ENCODE data around the gene IL19.

The IL19 gene, protein sequence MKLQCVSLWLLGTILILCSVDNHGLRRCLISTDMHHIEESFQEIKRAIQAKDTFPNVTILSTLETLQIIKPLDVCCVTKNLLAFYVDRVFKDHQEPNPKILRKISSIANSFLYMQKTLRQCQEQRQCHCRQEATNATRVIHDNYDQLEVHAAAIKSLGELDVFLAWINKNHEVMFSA

DNA sequence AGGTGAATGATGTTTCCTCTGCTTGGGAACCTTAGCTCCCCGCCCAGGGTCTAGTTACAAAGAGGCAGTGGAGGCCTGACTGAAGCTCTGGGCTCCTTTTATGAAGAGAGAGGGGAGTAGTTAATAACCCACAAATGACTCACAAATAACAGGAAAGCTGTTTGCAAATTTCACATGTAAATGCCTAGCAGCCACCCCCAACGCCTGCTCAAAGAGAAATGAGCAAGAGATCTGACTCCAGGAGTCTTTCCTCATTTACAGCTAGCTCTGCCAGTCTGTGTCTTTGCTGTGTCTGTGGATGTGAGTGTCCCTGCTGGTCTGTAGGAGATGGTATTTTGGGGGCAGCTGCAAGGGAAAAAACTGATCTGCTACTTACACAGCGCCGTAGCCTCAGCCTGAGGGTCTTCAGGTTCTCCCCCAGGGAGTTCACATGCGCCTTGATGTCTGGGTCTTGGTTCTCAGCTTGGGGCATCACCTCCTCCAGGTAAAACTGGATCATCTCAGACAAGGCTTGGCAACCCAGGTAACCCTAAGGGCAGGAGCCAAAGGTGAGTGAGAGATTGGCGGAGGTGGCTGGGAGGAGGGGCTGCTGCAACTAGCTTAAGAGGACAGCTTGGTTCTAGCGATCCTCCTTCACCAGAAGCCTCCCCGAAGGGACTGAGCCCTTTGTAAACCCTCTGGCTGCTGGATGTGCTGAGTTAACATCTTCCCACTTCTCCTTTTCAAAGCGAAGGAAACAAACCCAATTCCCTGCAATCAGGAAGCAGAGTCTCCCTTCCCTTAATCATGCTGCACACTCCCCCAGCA, at the start of gene IL19:
IL19 (plus strand) TSS at position 243 of the 807 bp plus-strand sequence. CDS start 65,890 bp downstream, outside the sequence.
- DNase-seq: no peak

DNA sequence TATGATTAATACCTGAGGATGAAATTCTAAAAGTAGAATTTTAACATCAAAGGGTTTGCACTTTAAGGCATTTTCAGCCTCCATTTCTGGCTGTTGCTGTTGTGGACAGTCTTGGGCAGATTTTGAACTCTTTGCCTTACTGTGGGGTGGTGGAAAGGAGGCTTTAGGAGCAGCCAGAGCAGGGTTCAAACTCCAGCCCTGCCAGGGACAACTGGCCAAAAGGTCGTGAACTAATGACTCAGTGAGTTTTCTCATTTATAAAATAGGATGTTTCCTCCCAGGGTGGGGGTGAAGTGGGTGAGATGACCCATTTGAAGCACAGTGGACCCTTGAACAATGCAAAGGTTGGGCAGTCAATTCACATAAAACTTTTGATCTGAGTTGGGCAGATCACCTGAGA, 49.1 kb upstream of the IL19 start:
- no peak for DNase-seq

DNA sequence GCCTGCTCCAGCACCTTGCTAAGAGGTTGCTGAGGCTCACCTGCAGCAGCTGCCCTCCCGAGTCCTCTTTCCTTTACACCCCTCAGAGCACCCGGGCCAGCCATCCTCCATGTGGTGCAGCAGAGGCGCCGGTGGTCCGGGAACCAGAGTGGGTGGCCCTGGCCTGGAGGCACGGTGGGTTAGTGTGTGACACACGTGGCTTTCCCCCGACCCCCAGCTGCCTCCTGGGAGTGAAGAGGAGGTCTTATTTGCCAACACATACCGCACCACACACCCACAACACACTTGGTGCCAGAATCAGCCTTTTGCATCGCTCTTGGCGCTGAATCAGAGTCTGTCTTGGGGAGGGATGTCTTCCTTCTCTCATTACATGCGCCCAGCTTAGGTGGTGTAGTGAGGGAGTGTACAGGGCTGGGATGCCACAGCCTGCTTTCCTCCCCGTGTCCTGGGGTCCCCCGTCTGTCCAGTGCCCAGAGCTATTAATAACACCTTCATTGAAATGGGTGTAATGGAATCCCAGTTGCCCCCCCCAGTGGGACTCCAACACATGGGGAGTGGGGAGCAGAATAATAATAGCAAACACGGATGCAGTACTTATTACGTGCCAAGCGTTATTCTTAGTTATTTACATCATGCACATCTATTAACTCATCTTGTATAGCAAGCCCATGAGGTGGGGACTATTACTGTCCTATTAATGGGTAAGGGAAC, 47.7 kb upstream of the IL19 start:
- no peak for DNase-seq

DNA sequence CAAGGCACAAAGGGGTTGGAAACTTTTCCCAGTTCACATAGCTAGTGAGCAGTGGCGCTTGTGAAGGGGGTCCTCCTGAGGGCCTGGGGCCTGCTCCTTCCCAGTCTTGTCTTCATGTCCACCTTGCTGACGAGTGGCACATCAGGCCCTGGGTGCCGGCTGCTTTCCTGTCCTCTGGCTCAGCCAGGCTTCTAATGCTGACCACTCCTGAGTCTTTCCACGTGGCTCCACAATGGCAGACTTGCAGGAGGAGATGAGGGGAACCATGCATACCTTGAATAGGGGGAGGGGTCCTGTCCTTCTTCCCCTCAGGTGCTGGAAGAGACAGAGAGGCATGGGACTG, 47.1 kb upstream of the IL19 start:
- no peak for DNase-seq

DNA sequence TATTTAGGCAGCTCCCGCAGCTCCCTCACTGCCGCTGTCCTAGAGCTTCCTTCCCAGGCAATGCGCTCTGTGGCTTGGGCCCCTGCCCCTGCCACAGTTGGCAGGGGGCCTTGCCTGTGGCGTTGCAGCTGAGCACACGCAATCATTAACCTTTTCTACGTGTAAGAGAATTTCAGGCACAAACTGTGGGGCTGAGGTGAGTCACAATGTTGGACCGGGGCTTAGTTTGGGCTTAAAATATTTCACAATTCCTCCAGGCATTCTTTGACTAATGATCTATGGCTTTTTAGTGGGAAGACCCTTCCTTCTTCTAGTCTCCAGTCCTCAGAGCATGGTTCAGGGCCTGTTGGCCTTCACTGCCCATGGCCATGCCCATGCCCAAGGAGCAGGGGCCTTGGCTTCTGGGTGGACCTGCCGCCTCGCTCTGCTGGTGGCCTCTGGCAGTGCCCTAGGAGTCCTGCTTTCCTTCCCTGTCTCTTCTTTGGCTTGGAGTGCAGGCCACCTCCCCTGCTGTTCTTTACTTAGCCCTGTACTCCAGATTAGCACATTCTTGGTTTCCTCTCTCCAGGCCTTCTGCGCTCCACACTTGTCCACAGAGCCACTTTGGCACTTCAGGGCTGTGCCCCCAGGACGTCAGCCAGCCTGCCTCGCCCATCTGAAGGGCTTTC, 46.6 kb upstream of the IL19 start:
- DNase-seq: no peak

DNA sequence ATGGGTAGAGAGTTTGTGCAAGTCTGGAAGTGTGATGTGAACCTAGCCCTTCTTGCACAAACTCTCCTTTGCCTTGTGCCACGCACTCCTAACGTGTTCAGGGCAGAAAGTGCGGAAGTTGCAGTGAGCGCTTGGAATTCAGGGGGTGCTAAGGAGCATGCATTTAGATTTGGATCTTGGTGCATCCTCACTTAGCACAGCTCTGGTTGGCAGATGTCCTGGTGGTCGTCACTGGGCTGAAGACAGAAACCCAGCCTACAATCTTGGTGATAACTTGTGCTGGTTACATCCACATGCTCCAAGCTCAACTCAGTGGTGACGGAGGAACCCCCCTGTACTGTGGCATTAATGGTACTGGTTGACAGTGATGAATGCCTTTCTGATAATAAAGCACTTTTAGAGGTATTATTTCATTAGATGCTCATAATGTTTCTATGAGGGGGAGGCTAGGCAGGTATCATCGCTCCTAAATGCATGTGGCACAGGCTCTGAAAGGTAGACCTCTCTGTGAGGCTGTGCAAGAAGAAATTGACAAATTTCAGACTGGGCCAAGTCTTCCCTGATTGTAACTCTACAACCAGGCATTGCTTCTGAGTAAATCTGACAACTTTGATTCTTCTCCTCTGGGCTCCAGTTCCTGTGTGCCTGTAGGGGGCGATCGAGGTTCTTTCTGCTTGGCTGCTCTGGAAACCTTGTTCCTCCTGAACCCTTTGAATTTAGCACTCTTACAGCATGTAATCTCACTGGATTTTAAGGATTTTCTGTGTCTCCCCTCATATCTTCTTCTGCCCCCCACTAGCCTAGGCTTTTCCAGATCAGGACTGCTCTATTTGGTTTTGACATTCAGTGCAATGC, 45.2 kb upstream of the IL19 start:
- peak; percentile 7 for DNase-seq

DNA sequence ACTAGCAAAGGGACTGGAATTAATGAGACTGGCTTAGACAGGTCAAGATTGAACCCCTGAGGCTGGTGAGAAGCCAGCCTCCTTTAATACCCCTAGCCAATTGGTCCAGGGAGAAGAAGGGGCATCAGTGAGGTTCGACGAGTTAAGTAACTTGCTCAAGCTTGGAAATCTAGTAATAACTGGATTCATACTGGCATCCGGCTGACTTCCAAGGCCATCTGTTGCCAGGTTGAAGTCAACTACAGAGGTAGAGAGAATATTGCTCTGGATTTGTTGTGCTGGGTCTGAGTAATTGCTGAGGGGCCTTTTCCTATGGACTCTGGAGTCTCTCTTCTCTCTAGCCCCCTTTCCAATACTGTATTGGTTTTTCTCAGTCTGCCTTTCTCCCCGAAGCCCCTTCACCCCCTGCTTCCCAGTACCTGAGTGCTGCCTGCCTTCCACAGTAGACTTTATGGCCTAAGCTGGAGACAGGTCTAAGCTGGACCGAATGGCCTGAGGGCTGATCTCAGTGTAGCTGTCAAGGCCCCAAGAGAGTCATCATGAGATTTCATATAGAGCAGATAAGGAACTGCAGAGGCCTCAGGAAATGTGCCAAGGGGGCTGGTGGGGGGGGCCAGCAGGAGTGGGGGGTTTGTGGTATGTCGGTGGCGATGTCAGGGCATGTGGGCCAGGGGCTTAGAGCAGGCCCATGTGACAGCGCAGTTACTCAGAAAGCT, 42.4 kb upstream of the IL19 start:
- no peak for DNase-seq

DNA sequence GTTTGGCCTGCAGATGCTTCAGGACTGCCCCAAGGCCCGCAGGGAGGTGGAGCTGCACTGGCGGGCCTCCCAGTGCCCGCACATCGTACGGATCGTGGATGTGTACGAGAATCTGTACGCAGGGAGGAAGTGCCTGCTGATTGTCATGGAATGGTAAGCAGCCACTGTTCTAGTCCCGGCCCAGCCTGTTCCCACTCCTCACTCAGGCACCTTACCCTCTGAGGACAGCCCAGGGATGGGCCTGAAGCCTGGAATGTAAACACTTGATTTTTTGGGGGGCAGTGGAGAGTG, 41.9 kb upstream of the IL19 start:
- no peak for DNase-seq

DNA sequence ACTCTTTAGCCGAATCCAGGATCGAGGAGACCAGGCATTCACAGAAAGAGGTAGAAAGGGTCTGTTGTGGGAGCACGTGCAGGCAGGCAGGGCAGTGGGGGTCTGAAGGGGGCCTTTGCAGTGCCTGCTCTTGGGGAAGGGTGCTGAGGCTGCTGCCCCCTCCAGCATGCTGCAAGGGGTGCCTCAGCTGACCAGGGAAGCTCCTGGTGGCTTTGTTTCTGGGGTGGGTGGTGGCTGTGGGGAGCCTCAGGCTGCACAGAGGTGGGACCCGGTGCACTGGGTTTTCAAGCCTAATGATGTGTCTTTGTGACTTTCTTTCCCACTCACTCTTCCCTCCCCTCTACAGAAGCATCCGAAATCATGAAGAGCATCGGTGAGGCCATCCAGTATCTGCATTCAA, 41.5 kb upstream of the IL19 start:
- DNase-seq: no peak

DNA sequence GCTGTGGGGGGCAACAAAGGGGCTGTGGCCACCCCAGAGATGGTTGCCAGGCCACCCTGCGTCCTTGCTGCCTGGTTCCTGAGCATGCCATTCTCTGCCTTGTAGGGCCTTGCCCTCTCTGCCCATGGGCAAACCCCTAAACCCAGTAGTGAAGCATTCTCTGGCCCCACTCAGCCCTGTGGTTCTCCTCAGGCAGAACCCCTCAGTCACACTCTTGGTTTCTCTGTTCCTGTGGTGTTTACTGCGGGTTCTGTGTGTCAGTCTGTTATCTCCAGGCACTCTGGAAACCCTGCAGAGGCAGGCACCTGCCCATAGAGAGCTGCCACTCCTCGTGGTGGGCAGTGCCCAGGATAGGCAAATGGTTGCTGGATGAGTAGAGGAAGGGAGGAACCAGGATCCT, 41.1 kb upstream of the IL19 start:
- no peak for DNase-seq

DNA sequence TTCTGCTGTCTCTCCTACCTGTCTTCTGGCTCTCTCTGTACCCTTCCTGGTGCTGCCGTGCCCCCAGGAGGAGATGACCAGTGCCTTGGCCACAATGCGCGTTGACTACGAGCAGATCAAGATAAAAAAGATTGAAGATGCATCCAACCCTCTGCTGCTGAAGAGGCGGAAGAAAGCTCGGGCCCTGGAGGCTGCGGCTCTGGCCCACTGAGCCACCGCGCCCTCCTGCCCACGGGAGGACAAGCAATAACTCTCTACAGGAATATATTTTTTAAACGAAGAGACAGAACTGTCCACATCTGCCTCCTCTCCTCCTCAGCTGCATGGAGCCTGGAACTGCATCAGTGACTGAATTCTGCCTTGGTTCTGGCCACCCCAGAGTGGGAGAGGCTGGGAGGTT, 38.1 kb upstream of the IL19 start:
- no peak for DNase-seq

DNA sequence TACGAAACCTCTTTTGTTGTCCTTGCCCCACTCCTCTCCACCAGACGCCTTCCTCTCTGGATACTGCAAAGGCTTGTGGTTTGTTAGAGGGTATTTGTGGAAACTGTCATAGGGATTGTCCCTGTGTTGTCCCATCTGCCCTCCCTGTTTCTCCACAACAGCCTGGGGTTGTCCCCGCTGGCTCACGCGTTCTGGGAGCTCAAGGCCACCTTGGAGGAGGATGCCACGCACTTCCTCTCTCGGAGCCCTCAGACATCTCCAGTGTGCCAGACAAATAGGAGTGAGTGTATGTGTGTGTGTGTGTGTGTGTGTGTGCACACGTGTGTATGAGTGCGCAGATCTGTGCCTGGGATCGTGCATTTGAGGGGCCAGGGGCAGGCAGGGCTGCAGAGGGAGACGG, 37.6 kb upstream of the IL19 start:
- DNase-seq: no peak

DNA sequence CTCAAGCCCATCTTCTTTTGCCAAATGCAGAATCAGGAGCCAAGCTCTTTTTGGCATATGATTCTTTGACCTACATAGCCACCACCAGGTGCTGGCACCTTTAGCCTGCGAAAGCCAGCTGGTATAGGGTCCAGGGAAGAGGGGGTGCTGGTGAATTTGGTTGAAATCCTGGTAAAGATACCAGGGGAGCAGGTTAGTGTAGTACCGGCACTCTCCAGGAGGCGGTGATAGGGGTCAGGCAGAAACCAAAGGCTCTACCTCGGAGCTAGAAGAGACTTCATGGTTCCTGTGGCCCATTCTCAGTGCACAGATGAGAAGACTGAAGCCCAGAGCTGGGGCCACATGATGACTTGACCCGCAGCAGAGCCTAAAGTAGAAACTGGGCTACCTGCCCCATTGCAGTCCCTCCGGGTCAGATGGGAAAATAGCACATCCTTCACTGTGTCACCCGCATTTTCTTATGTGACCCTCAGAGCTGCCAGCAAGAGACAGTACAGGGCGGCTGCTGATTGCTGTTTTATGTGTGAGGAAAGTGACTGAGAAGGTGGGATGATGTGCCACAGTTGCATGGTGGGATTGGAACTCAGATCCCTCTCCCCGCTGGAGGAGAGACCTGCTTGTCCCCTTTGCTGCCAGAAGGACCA, 36.0 kb upstream of the IL19 start:
- DNase-seq: peak; percentile 7

DNA sequence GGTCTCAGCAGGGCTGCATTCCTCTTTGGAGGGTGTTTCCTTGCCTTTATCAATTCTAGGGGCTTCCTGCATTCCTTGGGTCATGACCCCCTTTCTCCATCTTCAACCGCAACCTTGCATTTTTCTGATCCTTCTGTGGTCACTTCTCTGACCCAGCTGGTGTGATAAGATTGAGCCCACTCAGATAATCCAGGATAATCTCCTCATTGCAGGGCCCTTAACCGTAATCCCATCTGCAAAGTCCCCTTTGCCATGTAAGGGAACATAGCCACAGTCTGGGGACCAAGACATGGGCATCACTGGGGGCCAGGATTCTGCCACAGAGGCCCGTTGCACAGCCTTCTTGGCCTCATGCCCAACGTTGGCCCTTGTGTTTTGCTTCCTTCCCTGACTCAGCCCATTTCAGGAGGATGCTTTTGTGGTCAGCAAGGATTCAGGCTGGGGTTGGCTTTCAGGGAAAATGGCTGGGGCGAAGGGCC, 35.0 kb upstream of the IL19 start:
- DNase-seq: no peak

DNA sequence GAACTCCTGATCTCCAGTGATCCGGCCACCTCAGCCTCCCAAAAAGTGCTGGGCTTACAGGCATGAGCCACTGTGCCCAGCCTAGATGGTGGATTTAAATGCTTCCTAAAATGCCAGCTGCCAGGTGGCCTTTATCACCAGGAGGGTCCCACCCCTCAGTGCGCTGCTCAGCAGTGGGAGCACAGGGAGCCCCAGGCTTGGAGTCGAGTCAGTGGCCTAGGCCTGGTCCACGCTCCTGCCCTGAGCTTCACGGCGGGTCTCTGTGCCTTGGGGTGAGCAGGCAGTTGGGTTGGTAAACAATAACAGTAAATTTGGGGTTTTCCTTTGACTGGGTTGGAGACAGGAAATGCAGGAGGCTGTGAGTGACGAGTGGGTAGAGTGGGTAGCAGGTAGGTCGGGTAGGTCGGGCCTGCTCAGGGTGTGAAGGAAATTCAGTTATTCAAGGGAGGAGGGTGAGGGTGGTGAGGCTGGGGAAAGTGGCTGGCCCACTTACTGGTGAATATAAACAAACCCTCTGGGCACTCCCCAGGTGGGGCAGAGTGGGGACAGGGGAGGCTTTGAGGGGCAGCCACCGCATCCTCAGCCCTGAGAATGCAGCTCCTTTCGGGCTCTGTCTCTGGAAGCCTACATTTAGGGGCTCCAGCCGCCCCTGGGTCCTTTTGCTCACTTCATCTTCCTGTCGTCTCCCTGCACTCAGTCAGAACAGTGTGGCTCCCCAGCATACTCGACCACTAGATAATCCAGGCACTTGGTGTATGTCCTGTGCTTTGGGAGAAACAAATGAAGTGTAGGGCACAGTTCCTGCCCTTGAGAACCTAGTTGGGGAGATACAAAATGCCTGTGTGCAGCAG, 33.5 kb upstream of the IL19 start:
- DNase-seq: no peak

DNA sequence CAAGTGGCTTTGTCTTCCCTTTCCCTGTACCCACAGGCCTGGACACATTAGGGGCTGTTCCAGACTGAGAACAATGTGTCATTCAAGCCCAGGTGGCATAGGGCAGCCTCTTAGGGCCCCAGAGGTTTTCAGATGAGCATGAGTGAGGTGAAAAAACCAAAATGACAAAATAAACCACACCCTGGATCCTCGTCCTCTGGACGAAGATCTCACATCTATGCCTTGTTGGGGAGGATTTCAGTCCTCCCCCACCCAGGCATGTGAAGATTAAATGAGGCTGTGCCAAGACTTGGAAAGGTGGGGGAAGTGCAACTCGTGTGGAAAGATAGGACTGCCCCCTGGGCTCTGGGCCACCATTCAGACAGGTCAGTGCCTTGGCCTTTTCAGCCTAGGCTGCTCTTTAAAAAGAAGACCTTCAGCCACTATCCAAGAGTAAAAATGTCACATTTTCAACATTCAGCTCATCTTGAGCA, 32.8 kb upstream of the IL19 start:
- DNase-seq: no peak

DNA sequence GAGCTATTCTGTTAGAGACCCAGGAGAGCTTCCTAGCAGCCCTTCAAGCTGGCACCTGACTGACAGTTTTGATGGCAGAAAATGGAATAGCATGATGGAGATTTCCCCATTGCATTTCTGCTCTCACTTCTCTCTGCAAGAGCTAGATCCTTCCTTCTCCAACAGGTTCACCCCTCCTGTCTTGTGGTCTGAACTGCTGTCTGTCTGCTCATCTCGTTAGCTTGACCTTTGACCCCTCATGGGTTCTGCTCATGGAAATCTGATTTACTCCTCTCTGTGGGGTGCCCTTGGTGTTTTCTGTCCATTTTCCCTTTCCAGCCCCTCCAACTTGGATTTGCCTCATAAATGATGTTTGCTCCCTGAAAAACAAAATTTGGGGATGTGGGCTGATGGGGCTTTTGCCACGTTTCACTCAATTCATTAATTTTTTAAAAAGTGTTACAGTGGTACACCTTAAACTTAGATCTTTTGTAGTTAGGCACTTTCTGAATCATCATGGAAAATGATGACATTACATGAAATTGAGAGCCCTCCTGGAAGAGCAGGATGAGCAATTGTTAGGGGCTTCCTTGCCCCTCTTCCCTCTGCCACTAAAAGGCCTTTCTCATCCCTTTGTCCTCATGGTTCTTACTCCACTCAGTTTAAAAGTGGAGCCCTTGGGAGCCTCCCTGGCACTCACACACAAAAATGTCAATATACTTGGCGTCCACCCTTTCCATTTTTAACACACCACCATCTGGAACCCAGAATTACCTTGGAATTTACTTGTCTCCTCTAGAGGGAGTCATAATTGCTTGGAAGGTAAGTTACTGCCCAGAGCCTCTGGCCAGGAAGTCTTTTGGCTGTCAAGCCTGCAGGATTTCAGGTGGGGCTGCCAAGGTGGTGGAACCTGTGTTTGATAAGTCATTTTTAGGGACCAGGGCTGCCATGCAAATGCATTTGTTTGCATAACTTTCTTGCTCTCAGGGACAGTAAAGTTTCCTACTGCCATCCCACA, 31.9 kb upstream of the IL19 start:
- DNase-seq: peak; percentile 2

DNA sequence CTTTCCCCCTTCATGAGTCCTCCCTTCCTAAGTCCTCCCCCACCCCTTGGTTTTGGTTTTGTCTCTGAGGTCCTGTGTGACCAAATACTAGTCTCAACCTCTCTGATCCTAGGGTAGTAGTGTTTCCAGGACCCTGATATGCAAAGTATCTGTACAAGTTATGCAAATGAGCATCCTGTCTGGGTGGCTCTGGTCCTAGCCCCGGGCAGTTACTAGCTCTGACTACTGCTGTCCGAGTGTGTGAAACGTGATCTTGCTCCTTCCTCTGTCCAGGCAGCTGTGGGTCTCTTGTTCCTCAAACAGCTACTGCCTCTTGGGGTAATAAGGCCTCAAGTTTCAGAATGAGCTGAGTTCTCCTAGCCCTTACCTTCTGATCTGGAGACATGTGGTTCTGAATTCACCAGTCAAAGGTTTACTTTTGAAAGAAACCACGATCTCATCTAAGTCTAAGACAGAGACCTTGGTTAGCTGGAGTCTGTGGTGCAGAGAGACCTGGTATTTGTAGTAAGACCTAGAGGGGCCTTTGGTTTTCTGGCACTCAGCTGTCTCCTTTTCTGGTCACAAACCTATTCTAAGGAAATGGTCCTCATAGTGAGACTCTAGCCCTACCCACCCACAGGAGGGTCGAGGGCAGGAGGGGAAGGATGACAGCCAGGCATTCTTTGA, 31.0 kb upstream of the IL19 start:
- DNase-seq: no peak

Measured in NCI-H2227 treated with DMSO at 0.1 percent for 48 hours (cell line).